CD4-positive, alpha-beta T cell treated with Interleukin-4 for 1 hour (primary cell): ENCODE measurements around the gene CELF3.
A peak's percentile ranks its signal among the peaks of the same experiment; 100 is the strongest.

ENCODE experiments used
- DNase-seq, 2 donors: peaks; one replicate each; pipeline ENCODE4 v3.0.0-alpha.2; 2020 to 2022

Gene CELF3

DNA sequence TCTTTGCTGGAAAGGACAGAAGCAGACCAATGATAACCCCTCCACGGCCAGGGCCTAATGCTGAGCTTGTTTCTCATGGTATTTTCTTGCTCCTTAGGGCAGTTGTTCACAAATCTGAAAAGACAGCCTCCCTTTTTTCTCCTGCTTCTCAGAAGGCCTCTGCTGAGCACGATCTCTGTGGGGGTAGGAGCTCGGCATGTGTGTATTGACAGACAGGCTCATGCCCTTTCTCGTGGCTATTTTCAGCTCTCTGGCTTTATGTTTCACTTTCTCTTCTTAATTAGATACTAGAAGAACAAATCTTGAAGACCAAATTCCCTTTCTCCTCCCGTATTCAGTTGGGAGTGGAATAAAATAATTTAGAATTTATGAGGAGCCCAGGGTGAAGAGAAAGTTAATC is 4.0 kb upstream of the CELF3 start:
- peak in 1 of 2 donors; percentile 17 for DNase-seq

- DNase-seq, result no peak
Measured at GRCh38 chr1:151720125-151720524, 3.5 kb upstream of the CELF3 start.

DNA sequence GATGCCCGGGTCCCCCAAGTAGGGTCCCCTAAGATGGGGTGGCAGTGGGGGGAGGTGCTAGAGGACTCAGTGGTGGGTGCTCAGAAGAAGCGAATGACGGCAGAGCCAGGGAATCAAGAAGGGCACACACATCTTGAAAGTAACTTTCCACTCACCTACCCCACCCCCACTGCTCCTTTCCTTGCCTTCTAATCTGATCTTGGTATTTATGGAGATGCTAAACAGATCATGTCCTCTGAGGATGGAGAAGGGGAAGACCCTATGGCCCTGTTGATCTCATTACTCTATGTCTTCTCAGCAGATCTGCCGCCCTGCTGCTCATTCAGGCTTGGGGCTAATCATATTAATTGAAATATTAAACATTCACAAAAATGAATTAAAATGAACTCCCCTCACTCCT is 2.1 kb upstream of the CELF3 start:
- no peak for DNase-seq

DNA sequence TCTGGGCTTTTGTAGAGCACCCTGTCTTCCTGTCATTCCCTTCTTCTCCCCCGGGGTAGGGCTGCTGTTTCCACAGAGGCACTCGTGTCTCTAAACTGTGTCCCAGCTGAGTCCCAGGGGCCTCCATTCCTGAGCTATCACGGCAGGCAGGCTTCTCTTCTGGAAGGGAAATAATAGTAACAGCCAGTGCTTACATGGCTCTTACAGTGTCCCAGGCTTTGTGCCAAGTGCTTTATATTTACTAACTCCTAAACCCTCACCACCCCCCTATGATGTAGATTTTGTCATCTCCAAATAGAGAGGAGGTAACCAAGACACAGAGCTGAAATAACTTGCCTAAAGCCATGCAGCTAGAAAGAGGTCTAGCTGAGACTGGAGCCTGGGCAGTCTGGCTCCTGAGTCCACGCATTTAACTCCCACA is 1.4 kb upstream of the CELF3 start:
- DNase-seq, result no peak

DNA sequence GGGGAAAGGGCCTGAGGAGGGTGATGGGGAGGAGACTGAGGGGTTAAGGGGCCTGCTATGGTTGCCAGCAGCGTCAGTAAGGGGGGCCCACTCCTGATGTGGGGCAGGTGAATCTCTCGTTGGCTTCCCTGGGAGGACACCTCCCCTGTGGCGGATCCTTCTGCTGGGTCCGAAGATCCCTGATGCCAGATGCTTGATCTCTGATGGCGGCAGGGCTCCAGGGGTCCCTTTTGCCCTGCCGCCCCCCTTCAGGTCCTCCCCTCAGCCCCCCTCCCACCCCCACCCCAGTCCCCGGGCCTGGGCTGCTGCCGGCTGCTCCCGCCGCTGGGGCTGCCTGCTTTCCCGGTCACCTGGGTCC is 219 bp downstream of the CELF3 start:
- DNase-seq, result no peak

DNA sequence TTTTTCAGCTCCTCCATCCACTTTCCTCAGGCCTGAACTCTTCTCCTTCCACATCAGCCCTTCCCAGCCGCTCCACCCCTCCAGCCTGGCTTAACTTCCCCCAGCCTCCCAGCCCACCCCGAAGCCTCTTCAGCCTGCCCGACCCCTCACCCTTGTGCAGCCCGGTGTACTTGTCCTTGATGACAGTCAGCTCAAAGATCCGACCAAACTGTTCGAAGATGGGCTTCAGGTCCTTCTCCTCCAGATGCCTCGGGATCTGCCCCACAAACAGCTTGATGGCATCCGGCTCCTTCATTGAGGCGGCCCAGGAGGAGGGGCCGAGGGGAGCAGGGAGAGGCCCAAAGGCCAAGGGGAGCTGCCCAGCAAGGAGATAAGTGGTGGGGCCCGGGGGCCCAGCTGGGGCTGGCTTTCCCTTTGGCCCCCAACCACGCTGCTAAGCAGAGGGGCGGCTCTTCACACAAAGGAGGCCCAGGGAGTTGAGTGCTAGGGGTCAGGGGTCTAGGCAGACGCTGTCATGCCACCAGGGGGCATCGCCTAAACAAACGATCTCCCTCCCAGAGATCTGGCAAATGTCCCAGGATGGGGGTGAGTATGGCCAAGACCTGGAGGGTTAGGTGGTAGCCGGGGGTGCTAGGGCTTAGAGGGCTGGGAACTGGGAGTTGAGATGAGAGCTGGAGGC is 738 bp downstream of the CELF3 start:
- DNase-seq, result no peak

GRCh38 chr1:151714820-151715725 is 1.5 kb downstream of the CELF3 start:
- no peak for DNase-seq

DNA sequence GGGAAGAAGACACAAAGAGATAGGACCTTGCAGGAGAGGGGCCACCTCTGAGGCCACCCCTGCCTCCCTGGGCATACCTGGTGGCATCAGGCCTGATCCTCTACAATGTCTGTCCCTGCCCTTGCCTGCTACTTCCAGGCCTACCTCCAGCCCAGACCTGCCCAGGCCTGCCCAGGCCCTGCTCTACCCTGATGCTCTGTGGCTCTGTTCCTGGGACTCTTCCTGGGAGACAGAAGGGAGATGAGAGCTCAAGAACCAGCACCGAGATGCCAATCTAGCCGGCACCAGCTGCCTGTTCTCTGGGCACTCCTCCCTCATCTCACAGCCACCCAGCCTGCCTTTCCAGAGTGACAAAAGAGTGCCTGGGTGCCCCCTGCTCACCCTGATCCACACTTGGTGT is 2.7 kb downstream of the CELF3 start:
- DNase-seq, result no peak

DNA sequence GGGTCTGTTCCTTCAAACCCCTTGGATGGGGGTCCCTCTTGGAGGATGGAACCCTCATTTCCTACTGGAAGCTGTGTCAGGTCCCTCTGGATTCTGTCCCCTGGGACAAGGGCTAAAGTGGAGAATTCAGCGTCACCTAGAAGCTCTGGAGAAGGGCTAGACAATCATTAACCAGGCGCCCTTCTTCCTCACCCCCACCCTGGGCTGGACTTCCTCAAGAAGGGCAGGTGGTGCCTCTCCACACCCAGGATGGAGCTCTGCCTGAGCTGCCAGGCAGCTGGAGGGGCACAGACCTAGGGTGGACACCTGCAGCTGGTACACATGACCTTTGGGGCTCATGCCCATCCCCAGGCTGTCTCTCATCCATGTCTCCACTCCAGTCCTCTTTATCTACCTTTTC is 3.6 kb downstream of the CELF3 start:
- DNase-seq, result no peak

DNA sequence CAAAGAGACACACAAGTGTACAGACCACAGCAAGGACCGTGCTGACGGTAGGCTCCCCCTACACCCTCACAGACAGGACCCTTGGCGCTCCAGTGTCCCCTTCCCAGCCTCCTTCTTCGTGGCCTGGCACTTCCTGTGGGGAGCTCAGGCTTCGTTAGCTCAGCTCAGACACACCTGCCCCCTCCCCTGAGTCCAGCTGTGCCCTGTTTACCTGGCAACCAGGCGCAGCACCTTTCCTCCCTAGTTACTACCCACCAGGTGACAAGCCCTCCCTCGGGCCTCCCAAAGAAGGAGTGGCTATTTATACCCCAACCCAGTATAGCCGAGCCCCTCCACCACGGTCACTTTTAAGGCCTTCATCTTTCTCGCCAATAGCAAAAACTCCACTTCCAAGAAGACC is 4.7 kb downstream of the CELF3 start:
- DNase-seq, result no peak

GRCh38 chr1:151711044-151711800 is 5.4 kb downstream of the CELF3 start:
- no peak for DNase-seq

- DNase-seq, result peak; percentile 11 to 19
Measured at GRCh38 chr1:151710187-151710840, 6.3 kb downstream of the CELF3 start.

- no peak for DNase-seq
Measured at GRCh38 chr1:151708891-151709290, 7.7 kb downstream of the CELF3 start.

DNA sequence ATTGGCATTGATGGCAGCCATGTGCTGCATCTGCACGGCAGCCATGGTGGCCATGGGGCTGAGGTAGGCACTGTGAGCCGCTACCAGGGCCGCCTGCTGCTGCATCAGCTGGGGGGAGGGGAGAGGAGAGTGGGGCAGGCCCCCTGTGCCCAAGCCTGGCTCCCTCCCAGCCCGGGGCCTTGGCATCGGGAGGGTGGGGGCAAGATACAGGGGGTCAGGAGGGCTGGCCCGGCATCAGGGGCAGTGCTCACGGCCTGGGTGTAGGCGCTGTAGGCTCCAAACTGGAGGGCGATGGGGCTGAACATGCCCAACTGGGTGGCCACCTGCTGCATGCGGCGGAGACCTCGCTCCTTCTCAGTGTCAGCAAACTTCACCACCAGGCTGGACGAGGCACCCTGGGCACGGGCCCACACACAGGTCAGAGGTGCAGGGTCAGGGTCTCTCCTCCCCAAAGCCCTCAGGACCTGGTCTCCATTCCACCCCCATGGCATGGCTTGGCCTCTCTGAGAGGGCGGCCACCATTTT is 9.0 kb downstream of the CELF3 start:
- no peak for DNase-seq

DNA sequence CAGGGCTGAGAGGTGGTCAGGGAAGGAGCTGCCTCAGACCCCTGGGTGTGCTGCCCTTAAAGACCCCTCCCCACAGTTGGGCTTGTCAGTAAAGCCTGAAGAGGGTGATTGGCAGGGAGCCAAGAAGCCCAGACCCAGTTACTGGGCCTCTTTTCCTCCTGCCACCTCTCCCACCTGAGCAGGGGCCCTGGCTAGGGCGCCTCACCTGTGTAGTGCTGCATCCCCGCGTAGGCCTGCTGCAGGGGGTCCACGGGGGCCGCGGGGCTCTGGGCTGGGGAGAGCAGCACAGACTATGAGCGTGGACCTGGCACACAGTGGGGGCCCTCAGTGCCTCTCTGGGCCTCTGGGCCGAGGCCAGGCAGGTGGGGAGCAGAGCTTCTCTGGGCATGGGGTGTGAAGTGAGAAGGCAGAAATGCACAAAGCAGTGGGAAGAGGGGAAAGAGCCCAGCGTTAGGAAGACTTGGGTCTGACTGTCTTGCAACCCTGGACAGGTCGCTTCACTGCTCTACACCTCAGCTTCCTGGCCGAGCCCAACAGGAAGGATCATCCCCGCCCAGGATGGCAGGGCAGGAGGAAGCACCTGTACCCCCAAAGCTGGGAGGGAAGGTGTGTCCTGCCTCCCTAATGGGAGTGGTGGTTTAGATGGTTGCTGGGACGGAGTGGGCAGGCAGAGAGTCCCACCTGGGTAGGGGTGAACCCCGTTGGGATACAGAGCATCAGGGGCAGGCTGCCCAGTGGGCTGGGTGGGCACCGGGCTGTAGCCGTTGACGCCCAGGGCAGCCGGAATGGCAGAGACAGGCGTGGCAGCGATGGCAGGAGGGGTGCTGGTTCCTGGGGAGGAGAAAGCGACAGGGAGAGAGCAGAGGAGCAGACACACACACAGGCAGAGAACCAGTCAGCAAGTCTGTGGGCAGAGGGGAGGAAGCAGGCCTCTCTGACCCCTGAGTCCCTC is 9.9 kb downstream of the CELF3 start:
- no peak for DNase-seq

DNA sequence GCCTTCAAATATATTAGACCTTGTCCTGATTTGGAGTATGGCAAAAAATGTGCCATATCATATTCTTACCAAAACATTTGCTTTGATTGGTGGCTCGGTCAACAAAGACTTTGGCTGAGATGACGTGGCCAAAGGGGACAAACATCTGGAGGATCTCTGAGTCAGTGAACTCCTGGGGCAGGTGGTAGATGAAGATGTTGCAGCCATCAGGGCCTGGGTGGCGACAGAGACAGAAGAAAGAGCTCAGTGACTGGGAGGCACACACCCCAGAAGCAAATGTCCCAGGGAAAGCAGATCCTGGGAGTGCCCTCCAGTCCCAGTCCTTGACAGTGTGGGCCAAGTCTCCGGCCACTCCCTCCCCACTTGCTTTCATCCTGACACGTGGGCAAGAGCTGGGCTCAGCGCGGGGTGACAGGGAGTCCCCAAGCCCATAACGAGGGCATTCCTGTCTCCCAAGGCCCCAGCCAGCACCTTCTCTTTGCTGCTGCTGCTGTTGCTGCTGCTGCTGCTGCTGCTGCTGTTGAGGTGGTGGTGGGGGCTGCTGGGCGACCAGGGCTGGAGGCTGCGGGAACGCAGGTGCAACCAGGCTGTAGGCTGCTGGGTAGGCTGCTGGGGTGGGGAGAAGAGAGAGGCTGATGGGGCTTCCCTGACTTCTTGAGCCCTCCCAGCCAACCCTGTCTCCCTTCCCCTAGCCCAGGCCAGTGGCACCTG is 10.7 kb downstream of the CELF3 start:
- DNase-seq, result no peak

DNA sequence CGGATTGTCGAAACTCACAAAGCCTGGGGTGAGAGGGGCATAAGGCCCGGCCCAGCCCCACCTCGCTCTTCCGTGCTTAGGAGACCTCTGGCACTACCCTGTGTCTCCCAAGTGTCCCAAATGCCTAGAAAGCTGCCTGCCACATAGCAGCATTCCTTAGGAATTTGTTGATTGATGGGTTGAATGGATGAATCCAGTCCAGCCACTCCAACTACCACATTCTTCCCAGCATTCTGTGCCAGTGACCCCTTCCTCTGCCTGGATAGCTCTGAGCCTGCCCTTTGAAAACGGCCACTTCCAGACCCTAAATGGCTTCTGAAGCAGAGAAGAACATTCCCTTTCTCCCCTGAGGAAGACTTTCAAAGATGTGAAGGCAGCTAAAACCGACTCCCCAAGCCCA is 11.5 kb downstream of the CELF3 start:
- no peak for DNase-seq

DNA sequence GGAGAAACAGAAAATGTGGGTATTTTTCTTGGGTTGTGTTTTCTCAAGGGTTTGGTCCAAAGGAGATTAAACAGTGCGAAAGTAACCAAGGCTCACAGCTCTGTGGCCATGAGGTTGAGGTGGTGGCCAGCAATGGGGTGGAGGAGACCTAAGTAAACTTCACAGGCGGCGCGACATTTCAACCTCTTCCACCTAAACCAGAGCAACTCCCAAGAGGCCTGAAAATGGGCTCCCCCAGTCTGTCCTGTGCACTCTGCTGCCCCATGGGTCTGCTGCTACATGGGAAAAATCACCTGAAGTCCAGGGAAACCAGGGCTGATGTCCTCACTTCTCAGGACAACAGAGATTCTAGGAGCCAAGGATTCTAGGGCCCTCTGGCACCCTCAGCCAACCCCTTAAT is 12.4 kb downstream of the CELF3 start:
- DNase-seq, result no peak

- DNase-seq, result no peak
Measured at GRCh38 chr1:151703813-151704212, 12.8 kb downstream of the CELF3 start.

DNA sequence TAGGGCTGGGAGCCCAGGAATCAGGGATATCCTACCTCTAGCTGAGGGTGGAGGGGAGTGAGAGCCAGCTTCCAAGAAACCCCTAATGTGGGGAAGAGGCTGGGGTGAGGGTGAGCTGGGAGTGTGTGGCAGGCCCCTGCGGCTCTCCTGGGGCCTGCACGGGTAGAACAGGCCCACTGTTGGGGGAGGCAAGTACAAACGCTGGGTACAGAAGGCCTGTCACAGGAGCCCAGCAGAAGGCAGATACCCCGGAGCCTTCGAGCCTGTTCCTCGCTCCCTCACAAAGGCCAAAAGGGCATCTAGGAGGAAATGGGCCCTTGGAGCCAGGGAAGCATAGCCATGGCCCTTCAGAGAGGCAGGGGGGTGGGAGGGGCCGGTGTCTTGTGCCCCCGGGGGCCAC is 13.7 kb downstream of the CELF3 start:
- no peak for DNase-seq

- DNase-seq, result no peak
Measured at GRCh38 chr1:151701515-151701914, 15.1 kb downstream of the CELF3 start.
